HCT116 (cell line): ENCODE measurements around the gene ARSG. TPM values are rescaled to one million over a fixed set of nuclear protein-coding genes. Genes with fewer than 3 reads are reported as not detected.

ENCODE experiments used
- ATAC-seq: fragments of 200-7000 bp; cut with Tn5 transposase; 2 replicates; pipeline ENCODE4 v1.9.1; 2020; ENCODE audit warnings: mild to moderate bottlenecking, moderate library complexity
- BruUV-seq: library from RNA; stranded (reverse); fragments of 400-500 nt; replicated peaks from 2 replicates; lab custom pipeline; 2021; lab: Mats Ljungman, UMichigan
- CTCF ChIA-PET: fragments of 300-600 bp; sonication (Branson Sonifier 250); formaldehyde crosslinking; loops from one replicate; lab custom pipeline; 2021; ENCODE audit warnings: antibody characterized with exemption; lab: Charles Lee
- POLR2A ChIA-PET: fragments of 300-600, 350-600 bp; sonication (Branson Sonifier 250); formaldehyde crosslinking; loops from one replicate; lab custom pipeline; 2021; ENCODE audit warnings: antibody characterized with exemption; lab: Charles Lee
- RAD21 ChIA-PET, 2 experiments: fragments of 300-600 bp; sonication (Branson Sonifier 250); formaldehyde crosslinking; loops; one replicate each; lab custom pipeline; 2023; ENCODE audit warnings: low total read pairs in 2 of 2; ENCODE audit not compliant: uncharacterized antibody in 2 of 2, unreplicated experiment in 2 of 2, low non-redundant PET in 1 of 2; lab: Charles Lee
- DNase-seq: peaks from one replicate; pipeline ENCODE4 v3.0.0-alpha.2; 2010; ENCODE audit warnings: low read depth, low spot score
- H2AFZ ChIP-seq: fragments of 200-600 bp; shearing (Covaris generic), sonication (generic); 2 replicates; pipeline ENCODE4 v1.6.1; 2017; ENCODE audit warnings: low read depth, mixed run types, mixed read lengths, antibody characterized with exemption, low read length; ENCODE audit not compliant: poor library complexity, severe bottlenecking
- H3K27ac ChIP-seq: 2 replicates; pipeline ENCODE4 v1.5.1; 2012; ENCODE audit warnings: low read depth, low read length
- H3K27me3 ChIP-seq: fragments of 200-600 bp; sonication (generic); 2 replicates; pipeline ENCODE4 v1.6.1; 2016; ENCODE audit warnings: mixed run types, low read length, mixed read lengths; ENCODE audit not compliant: insufficient read depth
- H3K36me3 ChIP-seq, 2 experiments: fragments of 200-500 bp in 1 of 2; fragments of 200-600 bp in 1 of 2; sonication (Bioruptor generic) in 1 of 2; sonication (generic) in 1 of 2; 2 replicates each; pipeline versions ENCODE4 v1.5.1 to v1.6.1; 2014 to 2016; ENCODE audit warnings: low read length in 2 of 2, inconsistent platforms in 1 of 2, mixed read lengths in 1 of 2, mixed run types in 1 of 2; ENCODE audit not compliant: insufficient read depth in 2 of 2, control insufficient read depth in 1 of 2
- H3K4me1 ChIP-seq, 2 experiments: fragments of 200-600 bp in 1 of 2; sonication (generic) in 1 of 2; 2 replicates each; pipeline versions ENCODE4 v1.5.1 to v1.6.1; 2012 to 2017; ENCODE audit warnings: low read length in 2 of 2, inconsistent platforms in 1 of 2, mild to moderate bottlenecking in 1 of 2, mixed read lengths in 1 of 2, mixed run types in 1 of 2, moderate library complexity in 1 of 2; ENCODE audit not compliant: insufficient read depth in 2 of 2, control insufficient read depth in 1 of 2
- H3K4me2 ChIP-seq: fragments of 200-600 bp; sonication (generic); 2 replicates; pipeline ENCODE4 v1.6.1; 2017; ENCODE audit warnings: mixed run types, low read length, mixed read lengths
- H3K4me3 ChIP-seq, 2 experiments: fragments of 200-600 bp in 1 of 2; sonication (generic) in 1 of 2; replicated peaks in 1 of 2; 2 replicates each; pipeline ENCODE4 v1.5.1; 2011 to 2016; ENCODE audit warnings: low read length in 2 of 2, control low read depth in 1 of 2, low read depth in 1 of 2, mild to moderate bottlenecking in 1 of 2, mixed read lengths in 1 of 2, mixed run types in 1 of 2
- H3K79me2 ChIP-seq: fragments of 200-600 bp; sonication (generic); 2 replicates; pipeline ENCODE4 v1.6.1; 2017; ENCODE audit warnings: mild to moderate bottlenecking, mixed run types, low read length, moderate library complexity, mixed read lengths; ENCODE audit not compliant: insufficient read depth
- H3K9ac ChIP-seq: fragments of 200-600 bp; sonication (generic); 2 replicates; pipeline ENCODE4 v1.6.1; 2016; ENCODE audit warnings: low read length, mixed read lengths
- H3K9me2 ChIP-seq: fragments of 200-600 bp; sonication (generic), shearing (Covaris generic); 2 replicates; pipeline ENCODE4 v1.6.1; 2017; ENCODE audit warnings: mixed run types, mild to moderate bottlenecking, moderate library complexity; ENCODE audit not compliant: insufficient read depth
- H3K9me3 ChIP-seq, 2 experiments: fragments of 200-500 bp in 1 of 2; fragments of 200-600 bp in 1 of 2; sonication (Bioruptor generic) in 1 of 2; sonication (generic) in 1 of 2; 2 replicates each; pipeline ENCODE4 v1.6.1; 2014 to 2017; ENCODE audit warnings: low read length in 2 of 2, mixed read lengths in 2 of 2, inconsistent platforms in 1 of 2, low read depth in 1 of 2, mild to moderate bottlenecking in 1 of 2, mixed run types in 1 of 2, moderate library complexity in 1 of 2; ENCODE audit not compliant: control insufficient read depth in 1 of 2, insufficient read depth in 1 of 2
- H4K20me1 ChIP-seq: fragments of 200-600 bp; sonication (generic), shearing (Covaris generic); 2 replicates; pipeline ENCODE4 v1.6.1; 2017; ENCODE audit warnings: mixed run types, mild to moderate bottlenecking, moderate library complexity; ENCODE audit not compliant: insufficient read depth
- ATF3 ChIP-seq: IDR thresholded peaks from 2 replicates; pipeline ENCODE4 v1.6.1; 2012
- CBX3 ChIP-seq: IDR thresholded peaks from 2 replicates; pipeline ENCODE4 v1.6.1; 2012; ENCODE audit warnings: low read depth
- CTCF ChIP-seq, 3 experiments: fragments of 200-600 bp in 1 of 3; sonication (generic) in 1 of 3; IDR thresholded peaks in 2 of 3; conservative IDR thresholded peaks in 1 of 3; 2 replicates each; pipeline ENCODE4 v1.5.1; 2012 to 2017; ENCODE audit warnings: low read depth in 2 of 3, low read length in 2 of 3, antibody characterized with exemption in 1 of 3, borderline replicate concordance in 1 of 3, control low read depth in 1 of 3, mild to moderate bottlenecking in 1 of 3, mixed read lengths in 1 of 3, mixed run types in 1 of 3, moderate library complexity in 1 of 3; ENCODE audit not compliant: insufficient read depth in 1 of 3
- FOSL1 ChIP-seq: IDR thresholded peaks from 2 replicates; pipeline ENCODE4 v1.6.1; 2012; ENCODE audit warnings: low read depth
- JUND ChIP-seq: IDR thresholded peaks from 2 replicates; pipeline ENCODE4 v1.6.1; 2012
- MAX ChIP-seq: IDR thresholded peaks from 2 replicates; pipeline ENCODE4 v1.6.1; 2012
- POLR2A ChIP-seq: IDR thresholded peaks from 2 replicates; pipeline ENCODE4 v1.7.0; 2011; ENCODE audit warnings: borderline replicate concordance; ENCODE audit not compliant: insufficient read depth, insufficient read length; ENCODE audit errors: extremely low read depth
- POLR2AphosphoS5 ChIP-seq: IDR thresholded peaks from 2 replicates; pipeline ENCODE4 v1.6.1; 2011; ENCODE audit warnings: mild to moderate bottlenecking, low read depth, low read length, moderate library complexity
- SP1 ChIP-seq: IDR thresholded peaks from 2 replicates; pipeline ENCODE4 v1.6.1; 2012; ENCODE audit warnings: low read depth
- ZBTB33 ChIP-seq: IDR thresholded peaks from 2 replicates; pipeline ENCODE4 v1.6.1; 2011; ENCODE audit warnings: mild to moderate bottlenecking, low read length, moderate library complexity; ENCODE audit not compliant: insufficient replicate concordance; ENCODE audit errors: extremely low read depth
- intact Hi-C: fragments of 100-400 bp; cut with micrococcal nuclease; formaldehyde crosslinking; loops from 2 replicates; pipeline ENCODE4 v1.10.0; 2022
- total RNA-seq: library from RNA; stranded (reverse); gene quantifications from one replicate; pipeline ENCODE4 v1.2.1, GENCODE V29; 2021; ENCODE audit not compliant: unreplicated experiment

ARSG gene
- total RNA-seq, 1 experiment from 2014 or later: 17.1 TPM

- no peak overlapping the region for H3K9ac ChIP-seq
- no peaks in the 10 kb centered on the region for H3K79me2 ChIP-seq
- H3K4me3 ChIP-seq: no peak overlapping the region
- H3K4me2 ChIP-seq: no peak overlapping the region
- TF ChIP-seq POLR2A: no peak
- TF ChIP-seq SP1: no peak
- no peak for TF ChIP-seq ZBTB33
- intact Hi-C loops: no loop called here
- H3K9me2 ChIP-seq: no peaks in the 10 kb centered on the region
- no peaks in the 10 kb centered on the region for H3K27me3 ChIP-seq
- H3K36me3 ChIP-seq: 0 out of 4 replicates have a peak, but pooled peaks cover 0 to 2% of the 10 kb centered on the region in 2 experiments
- H3K27ac ChIP-seq: no peak overlapping the region
- no peaks in the 10 kb centered on the region for H4K20me1 ChIP-seq
- ATAC-seq (no peak), DNase-seq (no peak)
- H3K4me1 ChIP-seq: peaks cover 0 to 4% of the 10 kb centered on the region in 2 experiments; a peak in 1 of 4 replicates
- H3K9me3 ChIP-seq: no peaks in the 10 kb centered on the region
- ChIA-PET POLR2A (no interaction called here), RAD21 (no interaction called here), CTCF (interaction anchor here (1.4 to 1.6 kb wide), 2 partner anchors 12 to 25 kb away, joined by 7 read pairs; no protein-coding TSS in a partner anchor)
- no TSS peak for BruUV-seq
- no peak overlapping the region for H2AFZ ChIP-seq
Measured at GRCh38 chr17:68424203-68424602, 132.9 kb downstream of the ARSG start.

GRCh38 chr17:68424861-68425260, 133.6 kb downstream of the ARSG start:
- ChIA-PET RAD21 (no interaction called here), CTCF (interaction anchor here (1.4 to 1.6 kb wide), 3 partner anchors 11 to 26 kb away, joined by 3 to 7 read pairs (median 7); no protein-coding TSS in a partner anchor), POLR2A (interaction anchor here (0.7 kb wide), 1 partner anchor 43 kb away, joined by 3 read pairs; no protein-coding TSS in a partner anchor)
- peaks cover 0 to 4% of the 10 kb centered on the region in 2 experiments; a peak in 1 of 4 replicates for H3K4me1 ChIP-seq
- no peak overlapping the region for H3K4me3 ChIP-seq
- intact Hi-C loops: no loop called here
- no peaks in the 10 kb centered on the region for H3K27me3 ChIP-seq
- no peaks in the 10 kb centered on the region for H3K9me2 ChIP-seq
- no peak overlapping the region for H3K9ac ChIP-seq
- ATAC-seq: peak; percentile 69
- no peak for TF ChIP-seq SP1
- no peak for TF ChIP-seq POLR2AphosphoS5
- no peak for TF ChIP-seq CTCF (IDR thresholded peaks at IDR 0.05 in 2 of 3, conservative IDR thresholded peaks at IDR 0.05 in 1 of 3; ENCODE audit: borderline replicate concordance in 1 of 3, insufficient read depth in 1 of 3, low read depth in 2 of 3, low read length in 2 of 3)
- TF ChIP-seq ATF3: no peak
- no peak for TF ChIP-seq ZBTB33
- TF ChIP-seq CBX3: no peak
- TF ChIP-seq JUND: no peak
- no peak for TF ChIP-seq MAX
- TF ChIP-seq FOSL1: no peak
- H3K79me2 ChIP-seq: no peaks in the 10 kb centered on the region
- no peaks in the 10 kb centered on the region for H4K20me1 ChIP-seq
- H3K36me3 ChIP-seq: 0 out of 4 replicates have a peak, but pooled peaks cover 0 to 2% of the 10 kb centered on the region in 2 experiments
- no peak overlapping the region for H2AFZ ChIP-seq
- no peak overlapping the region for H3K27ac ChIP-seq
- no peak for DNase-seq
- no peaks in the 10 kb centered on the region for H3K9me3 ChIP-seq
- no peak overlapping the region for H3K4me2 ChIP-seq
- no TSS peak for BruUV-seq
